HG02840 (cell line): ENCODE measurements around the gene LRMDA.

Source experiments
- ATAC-seq: cut with Tn5 transposase; IDR thresholded peaks from one replicate; pipeline ENCODE4 v1.9.1; 2021; ENCODE audit warnings: mild to moderate bottlenecking, moderate library complexity, moderate number of reproducible peaks; ENCODE audit not compliant: unreplicated experiment, low FRiP score

Gene LRMDA

GRCh38 chr10:75839020-75839419 lies 407.6 kb downstream of the LRMDA start:
- no peak for ATAC-seq

- ATAC-seq = no peak
These were observed 409.8 kb downstream of the LRMDA start for GRCh38 chr10:75841266-75841665.

- ATAC-seq = no peak
These were observed 413.9 kb downstream of the LRMDA start for GRCh38 chr10:75845176-75845947.

- no peak for ATAC-seq
These were observed 416.1 kb downstream of the LRMDA start for GRCh38 chr10:75847477-75847876.

GRCh38 chr10:75851580-75852345 lies 420.3 kb downstream of the LRMDA start:
- no peak for ATAC-seq

GRCh38 chr10:75852851-75853484 lies 421.5 kb downstream of the LRMDA start:
- no peak for ATAC-seq

- ATAC-seq = no peak
These were observed 425.9 kb downstream of the LRMDA start for GRCh38 chr10:75857269-75857846.

GRCh38 chr10:75857896-75858295 lies 426.5 kb downstream of the LRMDA start:
- no peak for ATAC-seq

- no peak for ATAC-seq
These were observed 426.9 kb downstream of the LRMDA start for GRCh38 chr10:75858339-75858738.

- ATAC-seq = no peak
These were observed 427.7 kb downstream of the LRMDA start for GRCh38 chr10:75859141-75859540.

GRCh38 chr10:75860009-75860408 lies 428.6 kb downstream of the LRMDA start:
- no peak for ATAC-seq

GRCh38 chr10:75861582-75861981 lies 430.2 kb downstream of the LRMDA start:
- ATAC-seq = no peak

GRCh38 chr10:75862935-75863334 lies 431.5 kb downstream of the LRMDA start:
- ATAC-seq = no peak

GRCh38 chr10:75864717-75865116 lies 433.3 kb downstream of the LRMDA start:
- ATAC-seq = no peak

GRCh38 chr10:75865413-75866299 lies 434.2 kb downstream of the LRMDA start:
- ATAC-seq = no peak

- ATAC-seq = no peak
These were observed 434.8 kb downstream of the LRMDA start for GRCh38 chr10:75866300-75866625.

- ATAC-seq = no peak
These were observed 435.3 kb downstream of the LRMDA start for GRCh38 chr10:75866731-75867130.

GRCh38 chr10:75868574-75868973 lies 437.1 kb downstream of the LRMDA start:
- ATAC-seq = no peak

GRCh38 chr10:75870039-75870645 lies 438.7 kb downstream of the LRMDA start:
- no peak for ATAC-seq

GRCh38 chr10:75875740-75876139 lies 444.3 kb downstream of the LRMDA start:
- ATAC-seq = no peak
